Ovary (tissue), 9 donors: ENCODE measurements around the gene UNKL. TPM values are rescaled to one million over a fixed set of nuclear protein-coding genes. Genes with fewer than 3 reads are reported as not detected.

Source experiments
- DNase-seq, 5 donors: peaks; one replicate each; pipeline ENCODE4 v3.0.0-alpha.2; 2019 to 2020
- H3K27ac ChIP-seq, 2 donors: fragments of 200-600 bp; one replicate each; pipeline versions ENCODE4 v1.5.1 to v1.8.0; 2019 to 2022
- H3K27me3 ChIP-seq: fragments of 200-600 bp; one replicate; pipeline ENCODE4 v1.8.0; 2022
- H3K36me3 ChIP-seq: fragments of 200-600 bp; sonication (generic); one replicate; pipeline ENCODE4 v1.5.1; 2019
- H3K4me1 ChIP-seq: one replicate; pipeline ENCODE4 v1.8.1; 2013; ENCODE audit warnings: mild to moderate bottlenecking, moderate library complexity; ENCODE audit not compliant: insufficient read depth
- H3K4me3 ChIP-seq: fragments of 200-600 bp; sonication (generic); one replicate; pipeline ENCODE4 v1.5.1; 2017
- H3K9me3 ChIP-seq, 2 donors: fragments of 200-600 bp in 1 of 2; sonication (generic) in 1 of 2; one replicate each; pipeline versions ENCODE4 v1.5.1 to v1.8.1; 2013 to 2019; ENCODE audit warnings: mild to moderate bottlenecking in 1 of 2, moderate library complexity in 1 of 2
- CTCF ChIP-seq, 3 donors: fragments of 450-650 bp in 2 of 3; fragments of 200-600 bp in 1 of 3; IDR thresholded peaks; one replicate each; pipeline versions ENCODE4 v1.5.1 to v1.8.0; 2016 to 2022; ENCODE audit warnings: antibody characterized with exemption in 3 of 3, mild to moderate bottlenecking in 1 of 3
- EP300 ChIP-seq: sonication (generic); formaldehyde crosslinking; IDR thresholded peaks from one replicate; pipeline ENCODE4 v1.6.1; 2017; ENCODE audit warnings: antibody characterized with exemption
- POLR2A ChIP-seq: fragments of 450-650 bp; IDR thresholded peaks from one replicate; pipeline ENCODE4 v1.6.1; 2017; ENCODE audit warnings: antibody characterized with exemption, mild to moderate bottlenecking, moderate library complexity
- WGBS, 3 donors: extraction: QIAGEN DNeasy Blood & Tissue Kit in 1 of 3; methylation state at CpG; one replicate each; pipeline versions ENCODE4 v1.1.5 to v1.1.7; 2013 to 2017; 5-methylcytosine and 5-hydroxymethylcytosine counted together
- intact Hi-C, 4 donors: fragments of 100-400 bp; cut with DNase I; formaldehyde crosslinking; loops; one replicate each; pipeline versions ENCODE4 v1.11.0 to v1.15.1; 2022 to 2023
- polyA plus RNA-seq, 2 donors: library from polyadenylated mRNA; stranded (reverse); fragments of 200-250 nt in 1 of 2; fragments of 350-450 nt in 1 of 2; fragmentation: Illumina TruSeq in 1 of 2; extraction: RNeasy Lipid Tissue Mini Kit (QIAGEN cat#74804) in 1 of 2; gene quantifications; one replicate each; pipeline ENCODE4 v1.2.3, GENCODE V29; 2013 to 2014
- total RNA-seq, 7 donors: library from RNA; depleted of rRNA in 2 of 7; stranded (reverse); fragments of >200 nt in 2 of 7; fragmentation: NEBNext Ultra II Directional in 3 of 7; extraction: Animal tissue kit (Norgen Biotek cat#: 25700) in 3 of 7; gene quantifications; one replicate each; pipeline versions ENCODE4 v1.1.0 to v1.2.4, GENCODE V29; 2016 to 2023
- donor health status: DM: no; HTN: no; CAD: no; lungs with moderate emphysema.
- donor health status: DM: no; HTN: no; CAD: no.
- donor health status: Bipolar disorder and iron deficiency.
- donor health status: DM: yes; HTN: yes; CAD: no.
- donor health status: DM: no; HTN: no; CAD: no.
- donor health status: DM: yes; HTN: yes; CAD: no.

The UNKL gene
- total and polyA plus RNA-seq, 9 donors = 7.0 to 44.8 (median 32.5) TPM

- no peak for DNase-seq
- no peaks in the 10 kb centered on the region for H3K27me3 ChIP-seq
Observed at GRCh38 chr16:1346422-1347285, 67.8 kb downstream of the UNKL start.

GRCh38 chr16:1345651-1346421, 68.7 kb downstream of the UNKL start:
- Histone ChIP-seq H3K9me3 (no peaks in the 10 kb centered on the region), H3K4me3 (no peak overlapping the region), H3K27me3 (no peaks in the 10 kb centered on the region), H3K36me3 (no peaks in the 10 kb centered on the region), H3K4me1 (peaks cover 6% of the 10 kb centered on the region), H3K27ac (no peak overlapping the region)
- no peak for TF ChIP-seq POLR2A
- TF ChIP-seq CTCF (IDR thresholded peaks at IDR 0.05) = no peak
- no peak for TF ChIP-seq EP300
- DNase-seq = no peak
- intact Hi-C loops = no loop called here
- WGBS, 3 donors = 43 to 67% (median 50%) methylated on average over 21 to 31 of the region's 31 CpGs

More at GRCh38 chr16:1346422-1347285, 67.8 kb downstream of the UNKL start:
- intact Hi-C loops = no loop called here
- 46 to 53% (median 50%) methylated on average over 17 to 34 of the region's 34 CpGs for WGBS, 3 donors
- Histone ChIP-seq H3K4me3 (no peak overlapping the region), H3K27ac (no peak overlapping the region), H3K9me3 (no peaks in the 10 kb centered on the region), H3K36me3 (no peaks in the 10 kb centered on the region), H3K4me1 (peaks cover 12% of the 10 kb centered on the region)
- TF ChIP-seq CTCF (IDR thresholded peaks at IDR 0.05) = no peak
- TF ChIP-seq POLR2A = no peak
- TF ChIP-seq EP300 = no peak

- no peak for DNase-seq
- Histone ChIP-seq H3K27ac (no peak overlapping the region), H3K36me3 (no peaks in the 10 kb centered on the region), H3K27me3 (no peaks in the 10 kb centered on the region), H3K4me3 (no peak overlapping the region), H3K9me3 (no peaks in the 10 kb centered on the region), H3K4me1 (peaks cover 3% of the 10 kb centered on the region)
- WGBS, 3 donors = 41 to 55% (median 45%) methylated on average over 9 to 11 of the region's 11 CpGs
- no peak for TF ChIP-seq POLR2A
- no peak for TF ChIP-seq CTCF (IDR thresholded peaks at IDR 0.05)
- no peak for TF ChIP-seq EP300
- intact Hi-C loops = no loop called here
Observed at GRCh38 chr16:1345087-1345486, 69.4 kb downstream of the UNKL start.

GRCh38 chr16:1344499-1344898, 70.0 kb downstream of the UNKL start:
- intact Hi-C loops = no loop called here
- Histone ChIP-seq H3K27ac (no peak overlapping the region), H3K36me3 (no peaks in the 10 kb centered on the region), H3K27me3 (no peaks in the 10 kb centered on the region), H3K9me3 (no peaks in the 10 kb centered on the region), H3K4me3 (no peak overlapping the region), H3K4me1 (peaks cover 3% of the 10 kb centered on the region)
- no peak for DNase-seq
- 74 to 81% (median 78%) methylated on average over 14 of the region's 14 CpGs for WGBS, 3 donors
- TF ChIP-seq POLR2A (no peak), EP300 (no peak), CTCF (IDR thresholded peaks at IDR 0.05) (no peak)
